Pancreas (tissue), 10 donors: ENCODE results near the gene PRR36. TPM values are rescaled to one million over a fixed set of nuclear protein-coding genes. Genes with fewer than 3 reads are reported as not detected.
A peak's percentile ranks its signal among the peaks of the same experiment; 100 is the strongest.

Experiments used
- ATAC-seq, 4 donors: fragments of 200-7000 bp; cut with Tn5 transposase; one replicate each; pipeline versions ENCODE4 v1.8.0 to v1.9.1; 2020; ENCODE audit warnings: mild to moderate bottlenecking in 4 of 4, moderate library complexity in 4 of 4
- DNase-seq, 6 donors: peaks; one replicate each; pipeline ENCODE4 v3.0.0-alpha.2; 2020
- FAIRE-seq: peaks from 2 replicates; lab custom pipeline; 2012; peaks lifted over from hg19 to GRCh38; lab: Jason Lieb, UNC
- H3K27ac ChIP-seq, 4 donors: fragments of 200-600 bp; sonication (generic); 1 replicate in 3 of 4; 2 replicates in 1 of 4; pipeline versions ENCODE4 v1.5.0 to v1.8.0; 2020
- H3K27me3 ChIP-seq, 4 donors: fragments of 200-600 bp; one replicate each; pipeline ENCODE4 v1.8.0; 2021
- H3K36me3 ChIP-seq, 3 donors: fragments of 200-600 bp; sonication (generic) in 1 of 3; one replicate each; pipeline versions ENCODE4 v1.5.0 to v1.8.0; 2020 to 2021
- H3K4me1 ChIP-seq, 3 donors: fragments of 200-600 bp; one replicate each; pipeline ENCODE4 v1.8.0; 2021
- H3K4me3 ChIP-seq, 4 donors: fragments of 200-600 bp; sonication (generic) in 2 of 4; one replicate each; pipeline versions ENCODE4 v1.5.0 to v1.8.0; 2020 to 2021
- H3K9me3 ChIP-seq, 4 donors: fragments of 200-600 bp; one replicate each; pipeline ENCODE4 v1.8.0; 2021
- CTCF ChIP-seq, 4 donors: fragments of 200-600 bp; sonication (generic) in 3 of 4; IDR thresholded peaks; one replicate each; pipeline versions ENCODE4 v1.5.0 to v1.8.0; 2021; ENCODE audit warnings: antibody characterized with exemption in 4 of 4
- WGBS, 2 donors: extraction: QIAGEN DNeasy Blood & Tissue Kit; methylation state at CpG; one replicate each; pipeline ENCODE4 v1.1.7; 2013; 5-methylcytosine and 5-hydroxymethylcytosine counted together
- intact Hi-C, 3 donors: fragments of 100-400 bp; cut with DNase I; formaldehyde crosslinking; loops; one replicate each; pipeline versions ENCODE4 v1.11.1 to v1.14.2; 2022
- polyA plus RNA-seq, 2 donors: library from polyadenylated mRNA; stranded (reverse); fragments of 200-250 nt; gene quantifications; one replicate each; pipeline ENCODE4 v1.2.3, GENCODE V29; 2013
- total RNA-seq, 6 donors: library from RNA; stranded (reverse); fragmentation: NEBNext Ultra II Directional in 4 of 6; extraction: Animal tissue kit (Norgen Biotek cat#: 25700) in 4 of 6; gene quantifications; one replicate each; pipeline versions ENCODE4 v1.2.1 to v1.2.4, GENCODE V29; 2021 to 2023
- donor health status: healthy with polysubstance abuse.
- donor health status: DM: no; HTN: no; CAD: no; lungs with moderate emphysema.
- donor health status: DM: no; HTN: no; CAD: no.
- donor health status: control.
- donor health status: control.
- donor health status: Bipolar disorder and iron deficiency.
- donor health status: DM: yes; HTN: yes; CAD: no.
- donor health status: DM: no; HTN: no; CAD: no.
- donor health status: DM: no; HTN: no; CAD: no.
- donor health status: DM: yes; HTN: yes; CAD: no.

The PRR36 gene
- total and polyA plus RNA-seq, 8 donors, result 1.6 to 3.1 (median 2.0) TPM

- Histone ChIP-seq H3K9me3 (no peaks in the 10 kb centered on the region), H3K27ac (peak overlapping the region; percentile 71 to 95 (median 88)), H3K4me3 (peak overlapping the region; percentile 29 to 57 (median 35)), H3K4me1 (no peaks in the 10 kb centered on the region), H3K36me3 (no peaks in the 10 kb centered on the region), H3K27me3 (no peaks in the 10 kb centered on the region)
- intact Hi-C loops, result no loop called here
- peak; percentile 66 to 81 (median 78) for ATAC-seq
- TF ChIP-seq CTCF (IDR thresholded peaks at IDR 0.05), result peak; percentile 86 to 91 (median 89)
- peak; percentile 84 to 94 (median 91) for DNase-seq
- WGBS, 2 donors, result 1 to 2% methylated on average over 53 to 67 of the region's 67 CpGs
- FAIRE-seq, result no peak
These were observed 5.3 kb downstream of the PRR36 start for GRCh38 chr19:7868671-7869452.

GRCh38 chr19:7868326-7868670 is 5.9 kb downstream of the PRR36 start:
- ATAC-seq, result no peak
- Histone ChIP-seq H3K4me1 (no peaks in the 10 kb centered on the region), H3K27me3 (no peaks in the 10 kb centered on the region), H3K27ac (peak overlapping the region; percentile 71 to 95 (median 88)), H3K9me3 (no peaks in the 10 kb centered on the region), H3K4me3 (peak overlapping the region; percentile 29 to 57 (median 35)), H3K36me3 (no peaks in the 10 kb centered on the region)
- TF ChIP-seq CTCF (IDR thresholded peaks at IDR 0.05), result no peak
- FAIRE-seq, result no peak
- DNase-seq, result peak in 1 of 6 donors; percentile 47
- WGBS, 2 donors, result 22 to 28% methylated on average over 21 of the region's 21 CpGs
- intact Hi-C loops, result no loop called here

- Histone ChIP-seq H3K27ac (no peak overlapping the region), H3K4me1 (no peaks in the 10 kb centered on the region), H3K27me3 (no peaks in the 10 kb centered on the region), H3K36me3 (no peaks in the 10 kb centered on the region), H3K4me3 (no peak overlapping the region), H3K9me3 (no peaks in the 10 kb centered on the region)
- WGBS, 2 donors, result 85 to 92% methylated on average over 9 of the region's 9 CpGs
- ATAC-seq, result no peak
- no peak for FAIRE-seq
- intact Hi-C loops, result no loop called here
- no peak for TF ChIP-seq CTCF (IDR thresholded peaks at IDR 0.05)
- DNase-seq, result peak in 1 of 6 donors; percentile 58
These were observed 6.9 kb downstream of the PRR36 start for GRCh38 chr19:7867092-7867844.

- H3K27ac ChIP-seq, result no peak overlapping the region
- H3K36me3 ChIP-seq, result no peaks in the 10 kb centered on the region
- intact Hi-C loops, result no loop called here
- WGBS, 2 donors, result 63 to 70% methylated on average over 12 of the region's 12 CpGs
- H3K4me1 ChIP-seq, result no peaks in the 10 kb centered on the region
- no peaks in the 10 kb centered on the region for H3K9me3 ChIP-seq
- no peak overlapping the region for H3K4me3 ChIP-seq
- TF ChIP-seq CTCF (IDR thresholded peaks at IDR 0.05), result no peak
- FAIRE-seq (no peak), ATAC-seq (no peak), DNase-seq (peak in 1 of 6 donors; percentile 67)
- no peaks in the 10 kb centered on the region for H3K27me3 ChIP-seq
These were observed 7.6 kb downstream of the PRR36 start for GRCh38 chr19:7866399-7867091.
